A549 (cell line): ENCODE results near the gene AGBL4. TPM values are rescaled to one million over a fixed set of nuclear protein-coding genes. Genes with fewer than 3 reads are reported as not detected.

Experiments used
- ATAC-seq, 2 experiments: fragments of 200-7000 bp in 1 of 2; fragments of >200 bp in 1 of 2; cut with Nextera tagmentation in 1 of 2; cut with Tn5 transposase in 1 of 2; 3 replicates each; pipeline versions ENCODE4 v1.8.0 to v1.9.1; 2018 to 2020; ENCODE audit warnings: mild to moderate bottlenecking in 1 of 2, moderate library complexity in 1 of 2
- CTCF ChIA-PET: fragments of 300-600 bp; sonication (Branson Sonifier 250); formaldehyde crosslinking; extraction: SDS; loops from one replicate; lab custom pipeline; 2021; ENCODE audit warnings: antibody characterized with exemption, inconsistent platforms; lab: Yijun Ruan, JAX
- POLR2A ChIA-PET: fragments of 350-600 bp; formaldehyde crosslinking; extraction: SDS; loops from one replicate; lab custom pipeline; 2021; ENCODE audit warnings: antibody characterized with exemption, inconsistent platforms; lab: Yijun Ruan, JAX
- DNase-seq, 2 experiments: peaks; one replicate each; pipeline versions ENCODE4 v3.0.0 to v3.0.0-alpha.2; 2011 to 2016; ENCODE audit warnings: low read depth in 1 of 2, low spot score in 1 of 2
- FAIRE-seq: peaks from 2 replicates; lab custom pipeline; 2011; peaks lifted over from hg19 to GRCh38; lab: Jason Lieb, UNC
- H3K27ac ChIP-seq, 2 experiments: fragments of >200 bp; sonication (Bioruptor Twin); formaldehyde crosslinking; 3 replicates each; pipeline ENCODE4 v1.5.1; 2016 to 2017
- H3K4me1 ChIP-seq: fragments of >200 bp; sonication (Bioruptor Twin); formaldehyde crosslinking; 3 replicates; pipeline ENCODE4 v1.6.1; 2016
- H3K4me2 ChIP-seq: fragments of >200 bp; sonication (Bioruptor Twin); formaldehyde crosslinking; 3 replicates; pipeline ENCODE4 v1.6.1; 2016
- H3K4me3 ChIP-seq: fragments of >200 bp; sonication (Bioruptor Twin); formaldehyde crosslinking; 3 replicates; pipeline ENCODE4 v1.5.1; 2016
- H3K9me3 ChIP-seq: fragments of >200 bp; sonication (Bioruptor Twin); formaldehyde crosslinking; 3 replicates; pipeline ENCODE4 v1.6.1; 2016
- CHD2 ChIP-seq: fragments of 150-350 bp; IDR thresholded peaks from 2 replicates; pipeline ENCODE4 v1.6.1; 2014; ENCODE audit warnings: low read length; ENCODE audit not compliant: partially characterized antibody
- EHF ChIP-seq: fragments of 250-450 bp; sonication (Bioruptor Pico); IDR thresholded peaks from 2 replicates; pipeline ENCODE4 v1.5.0; 2020; ENCODE audit warnings: mild to moderate bottlenecking
- EHMT2 ChIP-seq: fragments of 200-600 bp; sonication (generic); IDR thresholded peaks from 2 replicates; pipeline ENCODE4 v1.6.1; 2016; ENCODE audit warnings: antibody characterized with exemption, low read depth, mild to moderate bottlenecking, moderate library complexity
- EP300 ChIP-seq, 2 experiments: fragments of >200 bp; sonication (Bioruptor Twin); formaldehyde crosslinking; IDR thresholded peaks; 2 replicates in 1 of 2; 3 replicates in 1 of 2; pipeline ENCODE4 v1.6.1; 2016 to 2017
- FOSB ChIP-seq: fragments of 250-450 bp; sonication (Bioruptor Pico); IDR thresholded peaks from 2 replicates; pipeline ENCODE4 v1.5.0; 2020; ENCODE audit warnings: mild to moderate bottlenecking, moderate library complexity
- FOSL2 ChIP-seq, 2 experiments: fragments of 450-650 bp in 1 of 2; fragments of >200 bp in 1 of 2; sonication (Bioruptor Twin) in 1 of 2; formaldehyde crosslinking; IDR thresholded peaks; 2 replicates each; pipeline versions ENCODE4 v1.5.0 to v1.6.1; 2016 to 2020; ENCODE audit warnings: mild to moderate bottlenecking in 1 of 2, moderate library complexity in 1 of 2
- GATA3 ChIP-seq: IDR thresholded peaks from 2 replicates; pipeline ENCODE4 v1.6.1; 2012; ENCODE audit warnings: borderline replicate concordance
- HOXA7 ChIP-seq: fragments of 250-450 bp; sonication (Bioruptor Pico); IDR thresholded peaks from 2 replicates; pipeline ENCODE4 v1.5.0; 2020; ENCODE audit warnings: mild to moderate bottlenecking, moderate library complexity
- HOXB13 ChIP-seq: fragments of 250-450 bp; sonication (Bioruptor Pico); IDR thresholded peaks from 2 replicates; pipeline ENCODE4 v1.5.0; 2020; ENCODE audit warnings: low read depth, mild to moderate bottlenecking, moderate library complexity
- HOXB5 ChIP-seq: fragments of 250-450 bp; sonication (Bioruptor Pico); IDR thresholded peaks from 2 replicates; pipeline ENCODE4 v1.5.0; 2020; ENCODE audit warnings: mild to moderate bottlenecking, moderate library complexity
- JUNB ChIP-seq: fragments of >200 bp; sonication (Bioruptor Twin); formaldehyde crosslinking; IDR thresholded peaks from 2 replicates; pipeline ENCODE4 v1.6.1; 2016
- KDM1A ChIP-seq: fragments of 200-600 bp; sonication (generic); IDR thresholded peaks from 2 replicates; pipeline ENCODE4 v1.6.1; 2016; ENCODE audit warnings: low read depth, mild to moderate bottlenecking
- KDM5A ChIP-seq: fragments of 200-600 bp; sonication (generic); IDR thresholded peaks from 2 replicates; pipeline ENCODE4 v1.6.1; 2016; ENCODE audit warnings: antibody characterized with exemption, mild to moderate bottlenecking
- PHF8 ChIP-seq: fragments of 200-600 bp; sonication (generic); IDR thresholded peaks from 2 replicates; pipeline ENCODE4 v1.6.1; 2016; ENCODE audit warnings: low read depth, mild to moderate bottlenecking, antibody characterized with exemption, moderate library complexity, borderline replicate concordance
- POLR2A ChIP-seq: IDR thresholded peaks from 2 replicates; pipeline ENCODE4 v1.6.1; 2012; ENCODE audit warnings: mild to moderate bottlenecking, low read length
- RAD21 ChIP-seq, 2 experiments: fragments of >200 bp in 1 of 2; sonication (Bioruptor Twin) in 1 of 2; formaldehyde crosslinking in 1 of 2; IDR thresholded peaks in 1 of 2; conservative IDR thresholded peaks in 1 of 2; 2 replicates in 1 of 2; 3 replicates in 1 of 2; pipeline ENCODE4 v1.6.1; 2012 to 2018; ENCODE audit warnings: inconsistent platforms in 1 of 2
- RCOR1 ChIP-seq: fragments of 150-350 bp; IDR thresholded peaks from 2 replicates; pipeline ENCODE4 v1.6.1; 2014; ENCODE audit warnings: antibody characterized with exemption, low read length, low read depth
- SMC3 ChIP-seq: fragments of >200 bp; sonication (Bioruptor Twin); formaldehyde crosslinking; IDR thresholded peaks from 3 replicates; pipeline ENCODE4 v1.6.1; 2018; ENCODE audit warnings: inconsistent platforms
- SREBF2 ChIP-seq: fragments of 450-650 bp; IDR thresholded peaks from 2 replicates; pipeline ENCODE4 v1.6.1; 2014; ENCODE audit warnings: mild to moderate bottlenecking, moderate library complexity
- TFCP2L1 ChIP-seq: fragments of 250-450 bp; sonication (Bioruptor Pico); IDR thresholded peaks from 2 replicates; pipeline ENCODE4 v1.5.0; 2021; ENCODE audit warnings: mild to moderate bottlenecking
- TP53 ChIP-seq: fragments of 250-450 bp; sonication (Bioruptor Pico); IDR thresholded peaks from 2 replicates; pipeline ENCODE4 v1.5.0; 2021; ENCODE audit warnings: mild to moderate bottlenecking, moderate library complexity
- USF2 ChIP-seq: fragments of 450-650 bp; IDR thresholded peaks from 2 replicates; pipeline ENCODE4 v1.6.1; 2014; ENCODE audit warnings: antibody characterized with exemption
- ZC3H11A ChIP-seq: fragments of 450-650 bp; IDR thresholded peaks from 2 replicates; pipeline ENCODE4 v1.6.1; 2014; ENCODE audit warnings: antibody characterized with exemption, mild to moderate bottlenecking
- WGBS: methylation state at CpG from one replicate; pipeline ENCODE4 v1.1.6; 2017; ENCODE audit errors: missing lambda C conversion rate; 5-methylcytosine and 5-hydroxymethylcytosine counted together
- polyA plus RNA-seq, 4 experiments: library from polyadenylated mRNA; depleted of rRNA in 3 of 4; stranded (reverse); fragments of >200 nt; fragmentation: RNase III in 1 of 4; extraction: RNeasy Plus Mini Kit Qiagen cat#74134 plus additional on column Dnase treatment in 1 of 4; gene quantifications; 2 replicates in 3 of 4; 3 replicates in 1 of 4; pipeline ENCODE4 v1.2.3, GENCODE V29; 2011 to 2017
- TF ChIP-seq, protein P1 (sequence below): fragments of 150-350 bp; IDR thresholded peaks from 2 replicates; pipeline ENCODE4 v1.6.1; 2014; ENCODE audit warnings: low read depth, mild to moderate bottlenecking, low read length
- TF ChIP-seq, protein P2 (sequence below): IDR thresholded peaks from 2 replicates; pipeline ENCODE4 v1.6.1; 2012
- TF ChIP-seq, protein P3 (sequence below): IDR thresholded peaks from 2 replicates; pipeline ENCODE4 v1.6.1; 2012; ENCODE audit warnings: low read depth, borderline replicate concordance

Gene AGBL4
- polyA plus RNA-seq, 2 of the 4 experiments (the other 2 are of a cell fraction): not detected

GRCh38 chr1:48978413-48978812 is 1045.3 kb downstream of the AGBL4 start:
- H3K4me3 ChIP-seq: no peak overlapping the region
- no peak overlapping the region for H3K27ac ChIP-seq
- ChIA-PET POLR2A (no interaction called here), CTCF (no interaction called here)
- no peaks in the 10 kb centered on the region for H3K4me1 ChIP-seq
- no peak for DNase-seq
- no peak for TF ChIP-seq FOSB (CRISPR knock-in tag)
- TF ChIP-seq EP300 (IDR thresholded peaks at IDR 0.05): no peak
- no peak for TF ChIP-seq TP53 (CRISPR knock-in tag)
- TF ChIP-seq ZC3H11A: no peak
- TF ChIP-seq, protein P1, sequence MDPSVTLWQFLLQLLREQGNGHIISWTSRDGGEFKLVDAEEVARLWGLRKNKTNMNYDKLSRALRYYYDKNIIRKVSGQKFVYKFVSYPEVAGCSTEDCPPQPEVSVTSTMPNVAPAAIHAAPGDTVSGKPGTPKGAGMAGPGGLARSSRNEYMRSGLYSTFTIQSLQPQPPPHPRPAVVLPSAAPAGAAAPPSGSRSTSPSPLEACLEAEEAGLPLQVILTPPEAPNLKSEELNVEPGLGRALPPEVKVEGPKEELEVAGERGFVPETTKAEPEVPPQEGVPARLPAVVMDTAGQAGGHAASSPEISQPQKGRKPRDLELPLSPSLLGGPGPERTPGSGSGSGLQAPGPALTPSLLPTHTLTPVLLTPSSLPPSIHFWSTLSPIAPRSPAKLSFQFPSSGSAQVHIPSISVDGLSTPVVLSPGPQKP: no peak
- no peak for TF ChIP-seq HOXB5 (CRISPR knock-in tag)
- TF ChIP-seq, protein P2, sequence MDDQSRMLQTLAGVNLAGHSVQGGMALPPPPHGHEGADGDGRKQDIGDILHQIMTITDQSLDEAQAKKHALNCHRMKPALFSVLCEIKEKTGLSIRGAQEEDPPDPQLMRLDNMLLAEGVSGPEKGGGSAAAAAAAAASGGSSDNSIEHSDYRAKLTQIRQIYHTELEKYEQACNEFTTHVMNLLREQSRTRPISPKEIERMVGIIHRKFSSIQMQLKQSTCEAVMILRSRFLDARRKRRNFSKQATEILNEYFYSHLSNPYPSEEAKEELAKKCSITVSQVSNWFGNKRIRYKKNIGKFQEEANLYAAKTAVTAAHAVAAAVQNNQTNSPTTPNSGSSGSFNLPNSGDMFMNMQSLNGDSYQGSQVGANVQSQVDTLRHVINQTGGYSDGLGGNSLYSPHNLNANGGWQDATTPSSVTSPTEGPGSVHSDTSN: no peak
- TF ChIP-seq EHF (CRISPR knock-in tag): no peak
- TF ChIP-seq PHF8: no peak
- TF ChIP-seq, protein P3, sequence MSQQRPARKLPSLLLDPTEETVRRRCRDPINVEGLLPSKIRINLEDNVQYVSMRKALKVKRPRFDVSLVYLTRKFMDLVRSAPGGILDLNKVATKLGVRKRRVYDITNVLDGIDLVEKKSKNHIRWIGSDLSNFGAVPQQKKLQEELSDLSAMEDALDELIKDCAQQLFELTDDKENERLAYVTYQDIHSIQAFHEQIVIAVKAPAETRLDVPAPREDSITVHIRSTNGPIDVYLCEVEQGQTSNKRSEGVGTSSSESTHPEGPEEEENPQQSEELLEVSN: no peak
- no peak for TF ChIP-seq GATA3
- TF ChIP-seq KDM5A: no peak
- no peak for TF ChIP-seq FOSL2 (IDR thresholded peaks at IDR 0.05)
- TF ChIP-seq FOSL2 (CRISPR knock-in tag; IDR thresholded peaks at IDR 0.05): no peak
- no peak for TF ChIP-seq CHD2
- TF ChIP-seq, all 56 proteins: peak for 0
- ATAC-seq: no peak
- Histone ChIP-seq H3K9me3 (no peaks in the 10 kb centered on the region), H3K4me2 (no peak overlapping the region)
- no peak for FAIRE-seq
- 0% methylated on average over 2 of the region's 2 CpGs for WGBS

DNA sequence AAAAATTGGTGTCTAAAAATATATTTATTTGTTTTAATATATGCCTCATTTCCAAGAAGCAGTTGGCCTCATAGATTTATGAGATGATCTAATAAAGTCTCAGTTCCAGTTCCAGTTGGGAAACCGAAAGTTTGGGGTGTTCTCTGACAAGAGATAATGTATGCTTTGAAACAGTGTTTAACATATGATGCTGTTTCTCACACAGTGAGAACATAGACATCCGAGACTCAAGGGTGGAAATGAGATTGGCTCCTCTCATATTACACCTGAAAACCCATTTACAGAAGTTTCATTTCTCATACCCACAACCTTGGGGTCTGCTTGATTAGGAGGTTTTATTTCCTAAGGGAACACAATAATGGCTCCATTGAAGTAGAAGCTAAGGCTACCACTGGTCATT is 1046.5 kb downstream of the AGBL4 start:
- Histone ChIP-seq H3K4me1 (no peaks in the 10 kb centered on the region), H3K4me2 (no peak overlapping the region), H3K9me3 (no peaks in the 10 kb centered on the region), H3K27ac (no peak overlapping the region), H3K4me3 (no peak overlapping the region)
- DNase-seq (no peak), FAIRE-seq (no peak), ATAC-seq (no peak)
- POLR2A ChIA-PET: no interaction called here
- CTCF ChIA-PET: no interaction called here
- WGBS: 8% methylated on average over 2 of the region's 2 CpGs
- TF ChIP-seq EHMT2: no peak
- TF ChIP-seq HOXB13: no peak
- TF ChIP-seq EHF (CRISPR knock-in tag): no peak
- no peak for TF ChIP-seq HOXA7 (CRISPR knock-in tag)
- no peak for TF ChIP-seq SREBF2
- TF ChIP-seq RCOR1: no peak
- TF ChIP-seq TFCP2L1 (CRISPR knock-in tag): no peak
- TF ChIP-seq RAD21 (conservative IDR thresholded peaks at IDR 0.05 in 1 of 2, IDR thresholded peaks at IDR 0.05 in 1 of 2): no peak
- no peak for TF ChIP-seq USF2
- TF ChIP-seq JUNB: no peak
- no peak for TF ChIP-seq KDM1A
- TF ChIP-seq FOSB (CRISPR knock-in tag): no peak
- no peak for TF ChIP-seq TP53 (CRISPR knock-in tag)
- TF ChIP-seq POLR2A: no peak
- no peak for TF ChIP-seq CHD2
- TF ChIP-seq SMC3: no peak
